Endodermal cell (in vitro differentiated cells): ENCODE data around the gene DUSP11. TPM values are rescaled to one million over a fixed set of nuclear protein-coding genes. Genes with fewer than 3 reads are reported as not detected.

Source experiments
- DNase-seq: peaks from one replicate; pipeline ENCODE4 v3.0.0-alpha.2; 2017
- H3K27ac ChIP-seq: 2 replicates; pipeline ENCODE4 v1.5.1; 2013; ENCODE audit warnings: mild to moderate bottlenecking, low read depth, low read length, moderate library complexity
- H3K27me3 ChIP-seq: 2 replicates; pipeline ENCODE4 v1.6.1; 2013; ENCODE audit warnings: mild to moderate bottlenecking, low read length, moderate library complexity; ENCODE audit not compliant: insufficient read depth, control insufficient read depth, poor library complexity, severe bottlenecking
- H3K36me3 ChIP-seq: 2 replicates; pipeline ENCODE4 v1.7.0; 2013; ENCODE audit warnings: mild to moderate bottlenecking, low read length, moderate library complexity; ENCODE audit not compliant: control insufficient read depth, insufficient read depth
- H3K4me1 ChIP-seq: one replicate; pipeline ENCODE4 v1.7.0; 2013; ENCODE audit warnings: low read length; ENCODE audit not compliant: control insufficient read depth, insufficient read depth
- H3K4me3 ChIP-seq: 2 replicates; pipeline ENCODE4 v1.5.1; 2013; ENCODE audit warnings: mild to moderate bottlenecking, low read length, moderate library complexity
- H3K9ac ChIP-seq: 2 replicates; pipeline ENCODE4 v1.6.1; 2013; ENCODE audit warnings: mild to moderate bottlenecking, low read length, moderate library complexity; ENCODE audit not compliant: poor library complexity, severe bottlenecking; ENCODE audit errors: extremely low read depth
- H3K9me3 ChIP-seq: 2 replicates; pipeline ENCODE4 v1.6.1; 2013; ENCODE audit warnings: mild to moderate bottlenecking, low read length, moderate library complexity; ENCODE audit not compliant: control insufficient read depth
- H3K27ac Mint-ChIP-seq: 2 replicates; pipeline ENCODE4 v1.8.0; 2020; ENCODE audit warnings: mixed read lengths
- H3K27me3 Mint-ChIP-seq: 2 replicates; pipeline ENCODE4 v1.8.0; 2021; ENCODE audit warnings: mild to moderate bottlenecking, mixed read lengths; ENCODE audit not compliant: insufficient read depth
- H3K36me3 Mint-ChIP-seq: 2 replicates; pipeline ENCODE4 v1.8.0; 2020; ENCODE audit warnings: low read depth, mixed read lengths
- H3K4me1 Mint-ChIP-seq: 2 replicates; pipeline ENCODE4 v1.8.0; 2020; ENCODE audit warnings: mixed read lengths
- H3K4me3 Mint-ChIP-seq: 2 replicates; pipeline ENCODE4 v1.8.0; 2020; ENCODE audit warnings: mild to moderate bottlenecking, moderate library complexity, mixed read lengths
- H3K9me3 Mint-ChIP-seq: 2 replicates; pipeline ENCODE4 v1.8.0; 2020; ENCODE audit warnings: mild to moderate bottlenecking, mixed read lengths
- CTCF ChIP-seq: fragments of 200-600 bp; sonication (generic); conservative IDR thresholded peaks from 2 replicates; pipeline ENCODE4 v1.5.0; 2021; ENCODE audit warnings: antibody characterized with exemption, mild to moderate bottlenecking
- WGBS, 2 experiments: methylation state at CpG; one replicate each; pipeline versions ENCODE4 v1.1.5 to v1.1.7; 2013; ENCODE audit warnings: missing lambda C conversion rate in 2 of 2, mixed read lengths in 1 of 2; ENCODE audit not compliant: insufficient coverage in 1 of 2, insufficient read length in 1 of 2; 5-methylcytosine and 5-hydroxymethylcytosine counted together
- total RNA-seq, 2 donors: library from RNA; stranded (reverse); fragmentation: NEBNext Ultra II Directional in 1 of 2; extraction: Animal tissue kit (Norgen Biotek cat#: 25700) in 1 of 2; gene quantifications; 2 replicates in 1 of 2; 3 replicates in 1 of 2; pipeline ENCODE4 v1.2.1, GENCODE V29; 2021

The DUSP11 gene
- total RNA-seq, 2 donors from 2014 or later: 18.8 to 23.0 TPM

- H3K27me3 Mint-ChIP-seq: peaks cover 14% of the 10 kb centered on the region
- 93 to 95% methylated on average over 9 to 11 of the region's 11 CpGs for WGBS, 2 experiments
- Histone ChIP-seq H3K27ac (no peak overlapping the region), H3K9ac (no peak overlapping the region), H3K9me3 (no peaks in the 10 kb centered on the region), H3K4me1 (no peaks in the 10 kb centered on the region), H3K36me3 (peaks cover 16% of the 10 kb centered on the region), H3K4me3 (no peak overlapping the region), H3K27me3 (no peaks in the 10 kb centered on the region)
- H3K4me1 Mint-ChIP-seq: no peaks in the 10 kb centered on the region
- peaks cover 56% of the 10 kb centered on the region for H3K36me3 Mint-ChIP-seq
- peak; percentile 41 for TF ChIP-seq CTCF
- peak; percentile 53 for DNase-seq
- H3K4me3 Mint-ChIP-seq: no peak overlapping the region
- no peak overlapping the region for H3K27ac Mint-ChIP-seq
- H3K9me3 Mint-ChIP-seq: no peaks in the 10 kb centered on the region
These were observed 33.7 kb downstream of the DUSP11 start for GRCh38 chr2:73746015-73746876.

DNA sequence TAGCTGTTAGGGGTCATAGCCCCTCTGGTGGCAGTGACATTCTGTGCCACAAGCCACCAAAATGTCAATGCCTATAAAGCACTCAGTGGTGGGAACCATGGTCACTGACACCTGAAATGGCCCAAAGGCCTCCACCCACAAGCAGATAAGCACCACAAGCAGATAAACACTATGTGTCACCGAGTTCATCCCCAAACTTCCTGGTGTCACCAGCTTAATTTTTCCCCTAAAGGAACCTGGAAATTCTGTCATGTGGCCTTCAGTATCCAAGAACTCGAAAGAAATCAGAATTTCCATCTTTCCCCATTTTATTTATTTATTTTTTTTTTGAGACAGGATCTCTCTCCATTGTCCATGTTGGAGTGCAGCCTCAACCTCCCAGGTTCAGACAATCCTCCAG, 39.1 kb downstream of the DUSP11 start:
- no peaks in the 10 kb centered on the region for H3K4me1 ChIP-seq
- TF ChIP-seq CTCF: no peak
- peaks cover 52% of the 10 kb centered on the region for H3K27me3 Mint-ChIP-seq
- DNase-seq: no peak
- H3K4me3 ChIP-seq: no peak overlapping the region
- H3K36me3 ChIP-seq: peaks cover under 1% of the 10 kb centered on the region
- H3K27me3 ChIP-seq: peaks cover 20% of the 10 kb centered on the region
- H3K4me3 Mint-ChIP-seq: no peak overlapping the region
- H3K36me3 Mint-ChIP-seq: peaks cover 44% of the 10 kb centered on the region
- H3K9me3 Mint-ChIP-seq: peaks cover 10% of the 10 kb centered on the region
- H3K27ac Mint-ChIP-seq: no peak overlapping the region
- no peak overlapping the region for H3K27ac ChIP-seq
- H3K9me3 ChIP-seq: peaks cover 9% of the 10 kb centered on the region
- peaks cover 5% of the 10 kb centered on the region for H3K4me1 Mint-ChIP-seq
- H3K9ac ChIP-seq: no peak overlapping the region
- WGBS, 2 experiments: 83 to 95% methylated on average over 2 of the region's 2 CpGs

- peaks cover 52% of the 10 kb centered on the region for H3K27me3 Mint-ChIP-seq
- Histone ChIP-seq H3K4me1 (no peaks in the 10 kb centered on the region), H3K9ac (no peak overlapping the region), H3K27me3 (peaks cover 20% of the 10 kb centered on the region), H3K36me3 (no peaks in the 10 kb centered on the region), H3K9me3 (peaks cover 9% of the 10 kb centered on the region), H3K27ac (no peak overlapping the region), H3K4me3 (no peak overlapping the region)
- peaks cover 10% of the 10 kb centered on the region for H3K9me3 Mint-ChIP-seq
- 92 to 95% methylated on average over 3 of the region's 3 CpGs for WGBS, 2 experiments
- no peak for DNase-seq
- no peak overlapping the region for H3K27ac Mint-ChIP-seq
- peaks cover 5% of the 10 kb centered on the region for H3K4me1 Mint-ChIP-seq
- H3K36me3 Mint-ChIP-seq: peaks cover 36% of the 10 kb centered on the region
- no peak overlapping the region for H3K4me3 Mint-ChIP-seq
- TF ChIP-seq CTCF: no peak
These were observed 40.8 kb downstream of the DUSP11 start for GRCh38 chr2:73739101-73739500.
